K562 (cell line): ENCODE results near the gene SGMS1. TPM values are rescaled to one million over a fixed set of nuclear protein-coding genes. Genes with fewer than 3 reads are reported as not detected.
"Not testable (repeated sequence)": the region's sequence is repeated elsewhere in the genome, so short reads cannot be mapped to it uniquely, and the experiment has no call there.

Experiments
- ATAC-seq: fragments of 200-7000 bp; cut with Tn5 transposase; 3 replicates; pipeline ENCODE4 v1.9.1; 2020; ENCODE audit warnings: moderate library complexity
- BruUV-seq: library from RNA; stranded (reverse); fragments of 400-500 nt; replicated peaks from 2 replicates; lab custom pipeline; 2021; lab: Mats Ljungman, UMichigan
- CTCF ChIA-PET: fragments of 300-600 bp; formaldehyde crosslinking; extraction: SDS; loops from one replicate; lab custom pipeline; 2021; ENCODE audit warnings: low intra/inter-chr PET ratio; lab: Yijun Ruan, JAX
- POLR2A ChIA-PET: fragments of 300-600, 350-650 bp; sonication (Branson Sonifier 250); formaldehyde crosslinking; extraction: SDS; loops from one replicate; lab custom pipeline; 2021; ENCODE audit warnings: antibody characterized with exemption, inconsistent platforms; lab: Yijun Ruan, JAX
- DNase-seq, 4 experiments: peaks; one replicate each; pipeline versions ENCODE4 v3.0.0 to v3.0.0-alpha.2; 2011 to 2018; ENCODE audit warnings: low spot score in 3 of 4, mixed read lengths in 3 of 4; ENCODE audit errors: extremely low read depth in 1 of 4
- FAIRE-seq: peaks from 2 replicates; lab custom pipeline; 2011; peaks lifted over from hg19 to GRCh38; lab: Jason Lieb, UNC
- H2AFZ ChIP-seq: 2 replicates; pipeline ENCODE4 v1.6.0; 2011; ENCODE audit warnings: low read depth, low read length, control low read depth, inconsistent platforms
- H3K27ac ChIP-seq: fragments of 200-600 bp; 3 replicates; pipeline ENCODE4 v1.8.0; 2011; ENCODE audit warnings: low read depth, mild to moderate bottlenecking, control low read depth, inconsistent platforms, low read length, moderate library complexity, mixed read lengths; ENCODE audit errors: extremely low read depth
- H3K27me3 ChIP-seq, 2 experiments: fragments of 300-600 bp in 1 of 2; 2 replicates in 1 of 2; 3 replicates in 1 of 2; pipeline versions ENCODE4 v1.6.0 to v1.8.0; 2011; ENCODE audit warnings: inconsistent platforms in 2 of 2, low read length in 2 of 2, mild to moderate bottlenecking in 1 of 2, mixed read lengths in 1 of 2, moderate library complexity in 1 of 2; ENCODE audit not compliant: control insufficient read depth in 2 of 2, insufficient read depth in 2 of 2
- H3K36me3 ChIP-seq: fragments of 300-600 bp; 3 replicates; pipeline ENCODE4 v1.8.0; 2011; ENCODE audit warnings: mild to moderate bottlenecking, low read length, inconsistent platforms; ENCODE audit not compliant: control insufficient read depth, insufficient read depth
- H3K4me1 ChIP-seq, 2 experiments: fragments of 200-600 bp in 1 of 2; replicated peaks in 1 of 2; 2 replicates in 1 of 2; 3 replicates in 1 of 2; pipeline versions ENCODE4 v1.5.1 to v1.8.0; 2011; ENCODE audit warnings: inconsistent platforms in 2 of 2, low read length in 2 of 2, mild to moderate bottlenecking in 1 of 2, mixed read lengths in 1 of 2, moderate library complexity in 1 of 2; ENCODE audit not compliant: control insufficient read depth in 2 of 2, insufficient read depth in 2 of 2
- H3K4me2 ChIP-seq: 2 replicates; pipeline ENCODE4 v1.6.1; 2011; ENCODE audit warnings: low read length, control low read depth, inconsistent platforms, mixed read lengths; ENCODE audit not compliant: insufficient read depth
- H3K4me3 ChIP-seq: fragments of 200-600 bp; sonication (generic), shearing (Covaris generic); 2 replicates; pipeline ENCODE4 v1.5.1; 2016; ENCODE audit warnings: control low read depth, inconsistent platforms
- H3K79me2 ChIP-seq: fragments of 200-600 bp; 3 replicates; pipeline ENCODE4 v1.8.0; 2011; ENCODE audit warnings: low read length, inconsistent platforms; ENCODE audit not compliant: control insufficient read depth, insufficient read depth
- H3K9ac ChIP-seq, 2 experiments: 2 replicates each; pipeline versions ENCODE4 v1.6.0 to v1.6.1; 2011; ENCODE audit warnings: low read depth in 2 of 2, low read length in 2 of 2, control low read depth in 1 of 2, inconsistent platforms in 1 of 2, mild to moderate bottlenecking in 1 of 2, mixed read lengths in 1 of 2; ENCODE audit not compliant: insufficient read depth in 1 of 2
- H3K9me1 ChIP-seq: one replicate; pipeline ENCODE4 v1.6.0; 2011; ENCODE audit warnings: inconsistent platforms, mild to moderate bottlenecking, low read length, moderate library complexity; ENCODE audit not compliant: control insufficient read depth, insufficient read depth
- H3K9me3 ChIP-seq: replicated peaks from 2 replicates; pipeline ENCODE4 v1.5.1; 2011; ENCODE audit warnings: low read depth, low read length, inconsistent platforms; ENCODE audit not compliant: control insufficient read depth, insufficient read depth
- H4K20me1 ChIP-seq: replicated peaks from 2 replicates; pipeline ENCODE4 v1.6.1; 2011; ENCODE audit warnings: low read length, inconsistent platforms, mixed read lengths; ENCODE audit not compliant: control insufficient read depth, insufficient read depth
- C11orf30 ChIP-seq: fragments of 450-650 bp; IDR thresholded peaks from 2 replicates; pipeline ENCODE4 v1.6.1; 2016; ENCODE audit warnings: low read depth, mild to moderate bottlenecking
- MAFG ChIP-seq: fragments of 450-650 bp; conservative IDR thresholded peaks from 2 replicates; pipeline ENCODE4 v1.6.1; 2016; ENCODE audit warnings: missing genetic modification characterization, missing compliant biosample characterization
- NRF1 ChIP-seq, 2 experiments: fragments of 450-650 bp; IDR thresholded peaks in 1 of 2; conservative IDR thresholded peaks in 1 of 2; 2 replicates each; pipeline ENCODE4 v1.6.1; 2014; ENCODE audit warnings: mild to moderate bottlenecking in 2 of 2
- ZNF316 ChIP-seq: fragments of 450-650 bp; IDR thresholded peaks from 2 replicates; pipeline ENCODE4 v1.6.1; 2016
- WGBS: fragments of 100-300 bp; shearing (Covaris generic); methylation state at CpG from one replicate; pipeline ENCODE4 v1.1.6; 2016; ENCODE audit warnings: low coverage, mixed read lengths; ENCODE audit not compliant: insufficient coverage; ENCODE audit errors: missing lambda C conversion rate; 5-methylcytosine and 5-hydroxymethylcytosine counted together
- in situ Hi-C: fragments of 300-500 bp; cut with MboI; formaldehyde crosslinking; loops from 4 replicates; pipeline ENCODE4 v1.15.0; 2018; ENCODE audit warnings: inconsistent platforms, mixed read lengths
- intact Hi-C: fragments of 100-400 bp; cut with micrococcal nuclease; formaldehyde crosslinking; loops from 2 replicates; pipeline ENCODE4 v1.14.2; 2022
- polyA plus RNA-seq, 8 experiments: library from polyadenylated mRNA; depleted of rRNA in 4 of 8; stranded (reverse) in 5 of 8; unstranded in 3 of 8; fragments of >200 nt; fragmentation: Nextera tagmentation in 2 of 8; fragmentation: Illumina TruSeq in 1 of 8; extraction: Ambion mirVana in 2 of 8; extraction: Trizol in 1 of 8; gene quantifications; 2 replicates each; pipeline versions ENCODE4 v1.2.1 to v1.2.3, GENCODE V29; 2011 to 2014; ENCODE audit warnings: inconsistent platforms in 1 of 8, missing spikeins in 1 of 8
- total RNA-seq, 7 experiments: library from RNA; depleted of rRNA in 6 of 7; stranded (reverse); fragments of >200 nt in 6 of 7; fragmentation: Illumina TruSeq in 2 of 7; extraction: Trizol in 2 of 7; gene quantifications; 2 replicates each; pipeline versions ENCODE4 v1.2.1 to v1.2.3, GENCODE V29; 2011 to 2021; ENCODE audit warnings: low replicate concordance in 1 of 7

The SGMS1 gene
- total and polyA plus RNA-seq, 9 of the 15 experiments (the other 6 are each of a cell fraction or from before 2014, with no cell fraction given) = 22.6 to 232 (median 82.2) TPM

DNA sequence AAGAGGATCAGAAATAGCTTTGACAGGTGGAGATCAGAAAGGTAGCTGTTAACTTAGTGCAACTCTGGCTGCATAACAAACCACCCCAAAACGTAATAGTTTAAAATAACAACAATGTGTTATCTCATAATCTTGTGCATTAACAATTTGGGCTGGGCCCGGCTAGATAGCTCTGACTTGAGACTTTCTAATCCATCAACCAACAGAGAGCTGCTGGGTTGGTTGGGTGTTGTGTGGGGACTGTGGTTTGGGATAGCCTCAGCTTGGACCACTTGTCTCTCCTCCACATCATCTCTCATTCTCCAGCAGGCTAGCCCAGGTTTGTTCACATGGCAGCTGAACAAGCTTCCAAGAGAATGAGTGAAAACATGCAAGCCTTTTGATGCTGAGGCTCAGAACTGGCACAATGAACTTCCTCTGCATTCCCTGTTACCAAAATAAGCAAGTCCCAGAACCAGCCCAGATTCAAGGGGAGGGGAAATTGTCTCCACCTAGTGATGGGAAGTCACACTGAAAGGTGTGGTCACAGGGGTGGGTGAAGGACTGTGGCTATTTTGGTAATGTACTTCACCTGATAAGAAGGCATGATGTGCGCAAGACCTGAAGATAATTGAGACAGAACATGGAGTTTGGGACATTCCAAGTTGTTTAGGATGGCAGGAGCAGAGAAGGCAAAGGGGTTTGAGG, 352.0 kb downstream of the SGMS1 start (continued):
- TF ChIP-seq NRF1 (conservative IDR thresholded peaks at IDR 0.05 in 1 of 2, IDR thresholded peaks at IDR 0.05 in 1 of 2) = peak; percentile 27 to 45; a peak in 3 of 4 replicates

DNA sequence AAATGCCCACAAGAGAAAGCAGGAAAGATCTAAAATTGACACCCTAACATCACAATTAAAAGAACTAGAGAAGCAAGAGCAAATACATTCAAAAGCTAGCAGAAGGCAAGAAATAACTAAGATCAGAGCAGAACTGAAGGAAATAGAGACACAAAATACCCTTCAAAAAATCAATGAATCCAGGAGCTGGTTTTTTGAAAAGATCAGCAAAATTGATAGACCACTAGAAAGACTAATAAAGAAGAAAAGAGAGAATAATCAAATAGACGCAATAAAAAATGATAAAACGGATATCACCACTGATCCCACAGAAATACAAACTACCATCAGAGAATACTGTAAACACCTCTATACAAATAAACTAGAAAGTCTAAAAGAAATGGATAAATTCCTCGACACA, 355.9 kb downstream of the SGMS1 start:
- BruUV-seq, H3K9me3 ChIP-seq, H3K4me2 ChIP-seq, H3K36me3 ChIP-seq, H3K4me3 ChIP-seq, DNase-seq, H2AFZ ChIP-seq, H3K79me2 ChIP-seq, H3K27me3 ChIP-seq, H4K20me1 ChIP-seq, H3K27ac ChIP-seq, CTCF ChIA-PET, FAIRE-seq, in situ Hi-C loops, H3K9ac ChIP-seq, H3K9me1 ChIP-seq, POLR2A ChIA-PET, ATAC-seq, H3K4me1 ChIP-seq, intact Hi-C loops: not testable (repeated sequence)
- 24% methylated on average over 3 of the region's 3 CpGs for WGBS
- TF ChIP-seq ZNF316 = peak; percentile 93
- peak; percentile 56 for TF ChIP-seq MAFG (tag)
- peak; percentile 78 for TF ChIP-seq C11orf30

DNA sequence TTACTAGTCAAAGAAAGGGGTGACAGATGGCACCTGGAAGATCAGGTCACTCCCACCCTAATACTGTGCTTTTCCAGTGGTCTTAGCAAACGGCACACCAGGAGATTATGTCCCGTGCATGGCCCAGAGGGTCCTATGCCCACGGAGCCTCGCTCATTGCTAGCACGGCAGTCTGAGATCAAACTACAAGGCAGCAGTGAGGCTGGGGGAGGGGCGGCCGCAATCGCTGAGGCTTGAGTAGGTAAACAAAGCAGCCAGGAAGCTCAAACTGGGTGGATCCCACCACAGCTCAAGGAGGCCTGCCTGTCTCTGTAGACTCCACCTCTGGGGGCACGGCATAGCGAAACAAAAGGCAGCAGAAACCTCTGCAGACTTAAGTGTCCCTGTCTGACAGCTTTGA, 361.1 kb downstream of the SGMS1 start:
- intact Hi-C loops, H3K79me2 ChIP-seq, BruUV-seq, H3K27me3 ChIP-seq, in situ Hi-C loops, H3K4me3 ChIP-seq, H4K20me1 ChIP-seq, H3K4me1 ChIP-seq, FAIRE-seq, H3K36me3 ChIP-seq, H3K9ac ChIP-seq, H3K27ac ChIP-seq, H3K9me1 ChIP-seq, ATAC-seq, H3K9me3 ChIP-seq, H3K4me2 ChIP-seq, CTCF ChIA-PET: not testable (repeated sequence)
- peak overlapping the region; percentile 75 for H2AFZ ChIP-seq
- WGBS = 15% methylated on average over 10 of the region's 10 CpGs
- POLR2A ChIA-PET = interaction anchor here (0.6 to 1.6 kb wide), 4 partner anchors 13 to 667 kb away, joined by 3 to 5 read pairs (median 3); no protein-coding TSS in a partner anchor
- DNase-seq = peak in 1 of 4 experiments; percentile 52
